ENCODE data around the gene NDUFA8. TPM values are rescaled to one million over a fixed set of nuclear protein-coding genes. Genes with fewer than 3 reads are reported as not detected.
A peak's percentile ranks its signal among the peaks of the same experiment; 100 is the strongest.

NDUFA8 gene
- total RNA-seq, 4 donors from 2014 or later = 16.1 to 59.5 (median 40.3) TPM

DNA sequence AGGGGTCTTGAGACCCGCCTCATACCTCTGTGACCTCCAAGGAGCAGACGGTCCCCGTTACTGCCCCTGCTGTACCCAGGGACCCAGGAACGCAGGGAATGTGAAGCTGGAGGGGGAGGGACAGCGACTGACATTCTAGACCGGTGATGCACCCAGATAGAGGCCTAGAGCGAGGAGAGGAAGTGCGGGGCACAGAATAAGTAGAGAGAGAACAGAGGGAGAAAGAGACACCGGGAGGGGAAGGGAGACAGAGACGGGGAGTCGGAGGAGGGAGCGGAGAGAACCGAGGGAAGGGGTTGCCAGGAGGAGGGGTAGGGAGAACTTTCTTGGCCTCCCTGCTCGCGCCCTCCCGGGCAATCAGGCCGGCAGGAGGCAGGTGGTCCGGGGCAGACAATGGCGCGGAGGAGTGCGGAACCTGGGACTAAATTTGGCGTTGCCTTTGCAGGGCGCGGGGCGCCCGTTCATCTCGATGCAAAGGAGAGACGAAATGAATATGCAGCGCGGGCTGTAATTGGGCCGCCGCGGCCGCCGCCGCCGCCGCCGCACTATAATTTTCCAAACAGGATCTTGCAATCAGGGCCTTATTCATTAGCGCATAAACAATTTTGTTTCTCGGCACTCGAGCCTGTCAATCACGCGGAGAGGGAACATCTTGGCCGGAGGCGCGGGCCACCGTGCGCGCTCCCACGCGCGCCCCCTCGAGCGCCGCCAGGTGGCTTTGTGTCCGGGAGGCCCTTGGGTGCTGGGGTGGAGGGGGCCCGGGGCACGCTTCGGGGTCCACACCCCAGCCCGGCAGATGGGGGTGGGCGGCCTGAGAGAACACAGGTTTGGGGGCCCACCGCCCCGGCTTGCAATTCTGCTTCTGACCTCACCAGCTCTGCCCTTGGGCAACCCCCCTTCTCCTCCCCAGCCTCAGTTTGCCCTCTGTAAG is 33.0 kb downstream of the NDUFA8 start:
- no peak for DNase-seq
- peaks cover 37% of the 10 kb centered on the region for H3K27me3 ChIP-seq
- no peaks in the 10 kb centered on the region for H3K9me3 ChIP-seq
- no peaks in the 10 kb centered on the region for H3K36me3 ChIP-seq
- H3K4me1 ChIP-seq = peaks cover 0 to 19% (median 8%) of the 10 kb centered on the region in 4 donors
- no peak for TF ChIP-seq EP300 (IDR thresholded peaks at IDR 0.05; ENCODE audit: low read depth)
- TF ChIP-seq POLR2AphosphoS5 (IDR thresholded peaks at IDR 0.05) = no peak
- TF ChIP-seq POLR2A (IDR thresholded peaks at IDR 0.05) = no peak
- in situ Hi-C loops (cut with MboI; ENCODE audit: low pct_ligation_motif_present in 1 of 4, low pct_unique_long_range_greater_than_20kb in 1 of 4, low sequenced_read_pairs in 3 of 4) (loop anchor here in 3 of 4 donors (10.0 to 25.0 kb wide), 4 partner anchors 218 to 336 kb away; no protein-coding TSS in a partner anchor), intact Hi-C loops (cut with DNase I; ENCODE audit: low total_unique reads) (loop anchor here (10.0 kb wide), 1 partner anchor 328 kb away; no protein-coding TSS in a partner anchor)
- WGBS, 2 donors (ENCODE audit: low coverage in 1 of 2) = 9% methylated on average over 64 of the region's 64 CpGs; no CpG with 5 or more reads in 1 of the 2 donors
- no peak overlapping the region for H3K27ac ChIP-seq
- H3K4me3 ChIP-seq = peak overlapping the region in 3 of 4 donors; percentile 10 to 34 (median 19)

DNA sequence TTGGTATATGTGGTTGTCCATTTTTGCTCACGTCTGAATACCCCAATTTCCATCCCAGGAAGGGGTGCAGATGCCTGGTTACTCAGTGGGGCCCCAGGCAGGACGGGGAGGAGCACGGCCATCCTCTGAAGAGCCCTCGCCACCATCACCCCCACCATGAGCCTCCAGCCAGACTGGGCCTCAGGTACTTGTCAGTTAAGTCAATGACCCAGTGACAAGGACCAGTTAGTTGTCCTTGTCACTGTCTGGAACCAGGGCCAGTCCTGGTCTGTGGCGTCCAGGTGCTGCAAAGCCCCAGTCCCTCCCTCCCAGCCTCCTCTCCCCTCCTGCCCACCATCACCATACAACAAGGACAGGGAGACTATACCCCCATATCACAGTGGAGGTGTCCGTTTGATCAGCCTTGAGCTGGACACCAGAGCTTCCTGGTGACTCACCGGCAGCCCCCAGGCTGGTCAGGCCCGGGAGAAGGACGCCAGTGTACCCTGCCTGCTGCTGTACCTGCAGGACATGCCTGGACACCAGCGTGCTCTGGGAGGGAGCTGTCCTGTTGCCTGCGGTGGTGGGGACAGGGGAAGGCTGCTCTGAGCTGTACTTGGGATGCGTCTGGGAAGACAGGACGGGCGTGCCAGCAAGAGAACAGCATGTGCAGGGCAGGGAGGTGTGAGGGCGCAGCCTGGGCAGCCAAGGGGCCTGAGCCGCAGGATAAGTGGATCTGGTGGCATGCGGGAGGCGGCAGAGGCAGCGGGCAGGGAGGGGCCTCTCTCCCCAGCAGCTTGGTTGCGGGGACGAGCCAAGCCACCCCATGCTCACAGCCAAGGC is 33.9 kb downstream of the NDUFA8 start:
- peak overlapping the region in 2 of 4 donors; percentile 19 to 34 for H3K4me3 ChIP-seq
- WGBS, 2 donors (ENCODE audit: low coverage in 1 of 2) = 37% methylated on average over 19 of the region's 21 CpGs; no CpG with 5 or more reads in 1 of the 2 donors

DNA sequence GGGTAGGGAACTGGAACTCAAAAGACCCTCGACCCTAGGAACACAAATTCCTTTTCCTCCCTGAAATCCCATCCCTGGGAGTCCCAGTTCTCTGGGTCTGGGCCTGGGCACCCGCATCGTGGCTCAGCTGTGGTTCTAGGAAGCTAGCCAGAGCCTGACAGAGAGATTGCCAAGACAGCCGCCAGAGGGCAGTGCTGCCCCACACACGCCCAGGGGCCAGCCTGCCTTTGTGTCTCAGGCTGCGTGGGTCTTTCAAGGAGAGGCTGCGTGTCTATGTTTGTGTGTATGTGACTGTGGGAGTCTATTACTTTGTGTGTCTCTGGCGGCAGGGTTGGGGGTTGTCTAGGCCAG is 34.4 kb downstream of the NDUFA8 start:
- intact Hi-C loops (cut with DNase I; ENCODE audit: low total_unique reads) (loop anchor here (1.0 to 10.0 kb wide), 2 partner anchors 223 to 330 kb away; no protein-coding TSS in a partner anchor), in situ Hi-C loops (cut with MboI; ENCODE audit: low pct_ligation_motif_present in 1 of 4, low pct_unique_long_range_greater_than_20kb in 1 of 4, low sequenced_read_pairs in 3 of 4) (loop anchor here in 3 of 4 donors (10.0 to 25.0 kb wide), 4 partner anchors 220 to 337 kb away; no protein-coding TSS in a partner anchor)
- WGBS, 2 donors (ENCODE audit: low coverage in 1 of 2) = 1% methylated on average over 8 of the region's 8 CpGs; no CpG with 5 or more reads in 1 of the 2 donors

More for the DNA sequence above, 33.9 kb downstream of the NDUFA8 start:
- Histone ChIP-seq H3K4me1 (peaks cover 0 to 15% (median 8%) of the 10 kb centered on the region in 4 donors), H3K27ac (no peak overlapping the region), H3K36me3 (no peaks in the 10 kb centered on the region), H3K27me3 (peaks cover 34% of the 10 kb centered on the region), H3K9me3 (no peaks in the 10 kb centered on the region)
- TF ChIP-seq POLR2AphosphoS5 (IDR thresholded peaks at IDR 0.05) (no peak), POLR2A (IDR thresholded peaks at IDR 0.05) (no peak), EP300 (IDR thresholded peaks at IDR 0.05; ENCODE audit: low read depth) (no peak)
- TF ChIP-seq, protein P1, sequence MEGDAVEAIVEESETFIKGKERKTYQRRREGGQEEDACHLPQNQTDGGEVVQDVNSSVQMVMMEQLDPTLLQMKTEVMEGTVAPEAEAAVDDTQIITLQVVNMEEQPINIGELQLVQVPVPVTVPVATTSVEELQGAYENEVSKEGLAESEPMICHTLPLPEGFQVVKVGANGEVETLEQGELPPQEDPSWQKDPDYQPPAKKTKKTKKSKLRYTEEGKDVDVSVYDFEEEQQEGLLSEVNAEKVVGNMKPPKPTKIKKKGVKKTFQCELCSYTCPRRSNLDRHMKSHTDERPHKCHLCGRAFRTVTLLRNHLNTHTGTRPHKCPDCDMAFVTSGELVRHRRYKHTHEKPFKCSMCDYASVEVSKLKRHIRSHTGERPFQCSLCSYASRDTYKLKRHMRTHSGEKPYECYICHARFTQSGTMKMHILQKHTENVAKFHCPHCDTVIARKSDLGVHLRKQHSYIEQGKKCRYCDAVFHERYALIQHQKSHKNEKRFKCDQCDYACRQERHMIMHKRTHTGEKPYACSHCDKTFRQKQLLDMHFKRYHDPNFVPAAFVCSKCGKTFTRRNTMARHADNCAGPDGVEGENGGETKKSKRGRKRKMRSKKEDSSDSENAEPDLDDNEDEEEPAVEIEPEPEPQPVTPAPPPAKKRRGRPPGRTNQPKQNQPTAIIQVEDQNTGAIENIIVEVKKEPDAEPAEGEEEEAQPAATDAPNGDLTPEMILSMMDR (IDR thresholded peaks at IDR 0.05) = peak in 1 of 5 experiments; percentile 7
- in situ Hi-C loops (cut with MboI; ENCODE audit: low pct_ligation_motif_present in 1 of 4, low pct_unique_long_range_greater_than_20kb in 1 of 4, low sequenced_read_pairs in 3 of 4) (loop anchor here in 3 of 4 donors (10.0 to 25.0 kb wide), 4 partner anchors 219 to 337 kb away; no protein-coding TSS in a partner anchor), intact Hi-C loops (cut with DNase I; ENCODE audit: low total_unique reads) (loop anchor here (1.0 to 10.0 kb wide), 2 partner anchors 223 to 329 kb away; no protein-coding TSS in a partner anchor)
- no peak for DNase-seq

DNA sequence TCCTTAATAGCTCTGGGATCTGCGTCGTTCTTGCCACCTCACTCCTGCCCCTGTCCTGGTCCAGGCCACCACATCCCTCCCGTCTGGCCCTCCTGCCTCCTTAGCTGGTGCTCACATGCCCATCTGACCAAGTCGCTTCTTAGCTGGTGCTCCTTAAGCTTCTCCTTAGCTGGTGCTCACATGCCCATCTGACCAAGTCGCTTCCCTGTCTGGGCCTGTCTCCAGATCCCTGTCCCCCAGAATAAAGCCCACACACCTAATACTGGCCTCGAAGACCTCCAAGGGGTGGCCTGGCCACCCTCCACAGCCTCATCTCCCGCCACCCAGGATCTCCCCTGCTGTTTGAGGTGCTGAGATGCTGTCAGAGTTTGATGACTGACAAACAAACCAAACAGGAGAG is 35.1 kb downstream of the NDUFA8 start:
- in situ Hi-C loops (cut with MboI; ENCODE audit: low pct_ligation_motif_present in 1 of 4, low pct_unique_long_range_greater_than_20kb in 1 of 4, low sequenced_read_pairs in 3 of 4) = loop anchor here (5.0 to 25.0 kb wide), 6 partner anchors 220 to 688 kb away; partner anchors contain the start of gene OR1K1 (in 4 of the 4)
- peaks cover 34% of the 10 kb centered on the region for H3K27me3 ChIP-seq

More for the DNA sequence above, 34.4 kb downstream of the NDUFA8 start:
- Histone ChIP-seq H3K4me1 (peaks cover 0 to 15% (median 8%) of the 10 kb centered on the region in 4 donors), H3K27ac (no peak overlapping the region), H3K9me3 (no peaks in the 10 kb centered on the region), H3K36me3 (no peaks in the 10 kb centered on the region), H3K4me3 (no peak overlapping the region), H3K27me3 (peaks cover 34% of the 10 kb centered on the region)
- DNase-seq = peak; percentile 81
- TF ChIP-seq, protein P1 (IDR thresholded peaks at IDR 0.05) = peak; percentile 90 to 95 (median 92)
- TF ChIP-seq POLR2AphosphoS5 (IDR thresholded peaks at IDR 0.05) = no peak

More for the DNA sequence above, 35.1 kb downstream of the NDUFA8 start:
- H3K4me3 ChIP-seq = no peak overlapping the region
- no peaks in the 10 kb centered on the region for H3K36me3 ChIP-seq
- no peak for TF ChIP-seq POLR2AphosphoS5 (IDR thresholded peaks at IDR 0.05)
- TF ChIP-seq EP300 (IDR thresholded peaks at IDR 0.05; ENCODE audit: low read depth) = no peak
- TF ChIP-seq, protein P1 (IDR thresholded peaks at IDR 0.05) = no peak
- no peak for TF ChIP-seq POLR2A (IDR thresholded peaks at IDR 0.05)
- no peak overlapping the region for H3K27ac ChIP-seq
- no peak for DNase-seq
- H3K9me3 ChIP-seq = no peaks in the 10 kb centered on the region
- H3K4me1 ChIP-seq = peaks cover 0 to 15% (median 8%) of the 10 kb centered on the region in 4 donors
- intact Hi-C loops (cut with DNase I; ENCODE audit: low total_unique reads) = loop anchor here (10.0 kb wide), 1 partner anchor 330 kb away; no protein-coding TSS in a partner anchor
- 70% methylated on average over 7 of the region's 7 CpGs; no CpG with 5 or more reads in 1 of the 2 donors for WGBS, 2 donors (ENCODE audit: low coverage in 1 of 2)

Measured in transverse colon (tissue), 4 donors.